Activated CD4-positive, alpha-beta memory T cell treated with anti-CD3 and anti-CD28 coated beads, Interleukin-2, amount 10 ng/mL, durations not matched to agents 7 days and 5 days (primary cell): ENCODE data around the gene HNF4A. TPM values are rescaled to one million over a fixed set of nuclear protein-coding genes. Genes with fewer than 3 reads are reported as not detected.

Source experiments
- CTCF ChIA-PET: fragments of 350-600 bp; sonication (Branson Sonifier 250); formaldehyde crosslinking; loops from one replicate; lab custom pipeline; 2021; ENCODE audit warnings: antibody characterized with exemption, inconsistent platforms; lab: Charles Lee
- POLR2A ChIA-PET: fragments of 350-600 bp; sonication (Branson Sonifier 250); formaldehyde crosslinking; loops from one replicate; lab custom pipeline; 2021; ENCODE audit warnings: antibody characterized with exemption; lab: Charles Lee
- DNase-seq: peaks from one replicate; pipeline ENCODE4 v3.0.0-alpha.2; 2020
- H3K27ac Mint-ChIP-seq: one replicate; pipeline ENCODE4 v1.8.0; 2021; ENCODE audit warnings: mild to moderate bottlenecking, mixed read lengths
- H3K27me3 Mint-ChIP-seq: one replicate; pipeline ENCODE4 v1.8.0; 2021; ENCODE audit warnings: mixed read lengths
- H3K36me3 Mint-ChIP-seq: one replicate; pipeline ENCODE4 v1.8.0; 2021; ENCODE audit warnings: low read depth, mixed read lengths
- H3K4me1 Mint-ChIP-seq: one replicate; pipeline ENCODE4 v1.8.0; 2021; ENCODE audit warnings: mixed read lengths
- H3K4me3 Mint-ChIP-seq: one replicate; pipeline ENCODE4 v1.8.0; 2021; ENCODE audit warnings: mild to moderate bottlenecking, mixed read lengths
- H3K9me3 Mint-ChIP-seq: one replicate; pipeline ENCODE4 v1.8.0; 2021; ENCODE audit warnings: mixed read lengths
- total RNA-seq, 2 experiments: library from RNA; stranded (reverse); gene quantifications; one replicate each; pipeline ENCODE4 v1.2.3, GENCODE V29; 2021

Gene HNF4A
- total RNA-seq, 2 experiments from 2014 or later: not detected

DNA sequence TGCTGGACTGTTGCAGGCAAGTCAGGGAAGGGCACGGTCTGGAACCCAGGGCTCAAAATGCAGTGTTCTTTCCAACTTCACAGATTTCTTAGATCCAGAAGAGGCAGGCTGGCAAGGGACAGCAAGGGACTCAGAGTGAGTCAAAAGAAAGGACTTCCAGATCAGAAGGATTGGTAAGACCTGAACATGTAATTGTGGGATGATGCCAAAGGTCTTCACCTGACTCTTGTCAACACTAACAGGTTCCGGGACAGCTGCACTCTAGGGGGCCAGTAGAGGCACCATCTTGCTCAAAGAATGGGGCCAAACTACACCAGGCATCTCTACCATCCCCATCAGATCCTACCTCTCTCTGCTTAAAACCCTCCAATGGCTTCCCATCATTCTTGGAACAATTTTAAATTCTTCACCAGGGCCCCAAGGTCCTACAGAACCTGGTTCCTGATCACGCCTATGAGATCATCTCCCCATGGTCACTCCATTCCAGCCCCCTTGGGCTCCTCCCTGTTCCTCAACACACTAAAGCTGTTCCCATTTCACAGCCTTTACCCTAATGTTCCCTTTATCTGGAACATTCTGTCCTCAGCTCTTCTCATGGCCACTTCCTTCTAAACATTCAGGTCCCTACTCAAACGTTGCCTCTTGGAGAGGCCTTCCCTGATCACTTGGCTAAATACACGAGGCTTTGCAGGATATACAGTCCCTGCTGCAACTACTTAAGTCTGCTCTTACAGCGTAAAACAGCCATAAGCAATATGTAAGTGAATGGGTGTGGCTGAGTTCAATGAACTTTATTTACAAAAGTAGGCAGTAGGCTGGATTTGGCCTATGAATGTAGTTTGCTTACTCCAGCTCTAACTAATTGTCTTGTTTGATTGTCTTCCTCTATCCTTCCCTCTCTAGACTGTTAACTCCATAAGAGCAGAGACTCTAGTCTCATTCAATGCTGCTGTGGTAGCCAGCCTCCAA is 90.5 kb downstream of the HNF4A start:
- Mint-ChIP-seq H3K27ac (no peak overlapping the region), H3K4me1 (no peaks in the 10 kb centered on the region), H3K4me3 (no peak overlapping the region)

DNA sequence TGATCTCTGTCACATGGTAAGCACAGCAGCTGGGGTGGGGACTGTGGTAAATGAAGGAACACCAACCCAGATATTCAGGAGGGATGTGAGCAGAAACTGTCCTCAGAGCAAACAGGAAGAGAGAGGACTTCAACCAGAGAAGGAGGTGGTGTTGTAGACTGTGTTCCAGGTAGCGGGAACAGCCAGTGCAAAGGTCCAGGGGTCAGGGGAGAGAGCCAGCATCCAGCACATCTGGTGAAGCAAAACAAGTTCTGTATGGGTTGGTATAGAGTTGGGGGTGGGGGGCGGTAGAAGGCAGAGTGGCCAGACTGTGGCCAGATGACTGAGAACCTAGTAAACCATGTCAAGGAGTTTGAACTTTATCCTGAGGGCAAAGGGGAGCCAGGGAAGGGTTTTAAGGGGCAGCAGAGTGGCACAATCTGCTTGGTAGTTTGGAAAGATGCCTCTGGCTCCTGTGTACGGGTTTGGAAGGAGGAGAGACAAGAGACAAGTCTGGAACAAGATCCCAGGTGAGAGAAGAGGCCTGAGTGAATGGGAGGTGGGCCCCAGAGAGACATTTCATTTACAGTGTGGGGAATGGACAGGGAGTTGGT is 92.4 kb downstream of the HNF4A start:
- no peak overlapping the region for H3K4me3 Mint-ChIP-seq
- no peak overlapping the region for H3K27ac Mint-ChIP-seq
- H3K4me1 Mint-ChIP-seq: no peaks in the 10 kb centered on the region
- POLR2A ChIA-PET: no interaction called here
- H3K9me3 Mint-ChIP-seq: no peaks in the 10 kb centered on the region
- no peaks in the 10 kb centered on the region for H3K36me3 Mint-ChIP-seq
- H3K27me3 Mint-ChIP-seq: peaks cover 4% of the 10 kb centered on the region
- DNase-seq: no peak
- CTCF ChIA-PET: no interaction called here

More for the DNA sequence above, 90.5 kb downstream of the HNF4A start:
- ChIA-PET CTCF (no interaction called here), POLR2A (no interaction called here)
- H3K27me3 Mint-ChIP-seq: peaks cover 4% of the 10 kb centered on the region
- DNase-seq: no peak
- no peaks in the 10 kb centered on the region for H3K9me3 Mint-ChIP-seq
- H3K36me3 Mint-ChIP-seq: no peaks in the 10 kb centered on the region

DNA sequence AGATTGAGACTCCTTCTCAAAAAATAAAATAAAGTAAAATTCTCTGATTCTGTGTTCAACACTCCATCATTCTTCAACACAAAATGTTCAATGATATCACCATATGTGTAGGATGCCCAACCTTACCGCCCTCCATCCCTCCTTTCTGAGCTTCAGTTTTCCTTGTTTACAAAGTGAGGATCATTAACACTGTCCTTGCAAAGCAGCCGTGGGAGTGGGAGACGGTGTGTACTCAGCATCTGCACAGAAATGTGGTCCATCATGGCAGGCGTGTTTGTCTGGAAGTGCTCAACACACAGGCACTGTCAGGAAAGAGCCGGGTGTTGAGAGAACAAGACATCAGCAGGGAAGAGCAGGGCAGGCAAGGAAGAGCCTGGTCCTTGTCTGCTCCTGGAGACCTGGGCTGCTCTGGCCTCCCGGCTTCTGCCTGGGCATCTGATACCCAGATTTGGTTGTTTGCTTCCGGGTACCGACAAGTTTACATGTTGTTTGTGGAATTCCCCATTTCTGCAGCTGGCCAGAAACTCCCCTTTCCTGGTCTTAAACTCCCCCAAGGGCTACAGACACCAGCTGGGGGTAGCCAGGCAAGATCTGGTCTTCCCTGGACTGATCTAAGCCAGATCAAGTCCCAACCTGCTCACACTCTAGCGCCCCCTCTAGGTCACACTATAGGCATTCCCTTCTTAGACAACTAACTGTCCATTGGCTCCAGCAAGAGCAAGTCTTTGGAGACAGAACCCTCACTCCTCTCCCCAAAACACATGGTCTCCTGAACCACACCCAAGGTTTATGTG is 93.5 kb downstream of the HNF4A start:
- DNase-seq: no peak
- Mint-ChIP-seq H3K4me1 (no peaks in the 10 kb centered on the region), H3K27me3 (peaks cover 8% of the 10 kb centered on the region), H3K36me3 (no peaks in the 10 kb centered on the region), H3K27ac (no peak overlapping the region), H3K4me3 (no peak overlapping the region), H3K9me3 (no peaks in the 10 kb centered on the region)
- ChIA-PET CTCF (interaction anchor here (0.5 kb wide), 1 partner anchor 25 kb away, joined by 3 read pairs; no protein-coding TSS in a partner anchor), POLR2A (no interaction called here)

DNA sequence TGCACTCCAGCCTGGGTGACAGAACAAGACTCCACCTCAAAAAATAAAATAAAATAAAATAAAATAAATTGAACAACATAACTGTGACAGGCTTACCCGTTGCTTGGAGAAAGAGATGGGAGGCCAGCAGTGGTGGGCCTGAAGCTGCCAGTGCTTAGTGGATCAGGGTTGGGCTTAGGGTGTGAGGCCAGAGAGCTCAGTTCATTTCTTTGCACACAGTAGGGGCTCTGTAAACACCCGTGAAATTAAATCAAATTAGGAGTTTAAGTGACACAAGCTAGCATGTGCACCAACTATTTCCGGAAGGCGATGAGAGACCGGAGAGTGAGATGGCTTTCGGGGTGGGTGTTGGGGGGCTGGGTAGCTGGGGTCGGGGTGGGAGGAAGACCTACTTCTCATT is 94.4 kb downstream of the HNF4A start:
- Mint-ChIP-seq H3K27me3 (peaks cover 8% of the 10 kb centered on the region), H3K9me3 (no peaks in the 10 kb centered on the region), H3K4me1 (no peaks in the 10 kb centered on the region), H3K36me3 (no peaks in the 10 kb centered on the region), H3K4me3 (no peak overlapping the region), H3K27ac (no peak overlapping the region)
- POLR2A ChIA-PET: interaction anchor here (0.8 kb wide), 1 partner anchor 25 kb away, joined by 3 read pairs; no protein-coding TSS in a partner anchor
- no peak for DNase-seq
- CTCF ChIA-PET: no interaction called here

DNA sequence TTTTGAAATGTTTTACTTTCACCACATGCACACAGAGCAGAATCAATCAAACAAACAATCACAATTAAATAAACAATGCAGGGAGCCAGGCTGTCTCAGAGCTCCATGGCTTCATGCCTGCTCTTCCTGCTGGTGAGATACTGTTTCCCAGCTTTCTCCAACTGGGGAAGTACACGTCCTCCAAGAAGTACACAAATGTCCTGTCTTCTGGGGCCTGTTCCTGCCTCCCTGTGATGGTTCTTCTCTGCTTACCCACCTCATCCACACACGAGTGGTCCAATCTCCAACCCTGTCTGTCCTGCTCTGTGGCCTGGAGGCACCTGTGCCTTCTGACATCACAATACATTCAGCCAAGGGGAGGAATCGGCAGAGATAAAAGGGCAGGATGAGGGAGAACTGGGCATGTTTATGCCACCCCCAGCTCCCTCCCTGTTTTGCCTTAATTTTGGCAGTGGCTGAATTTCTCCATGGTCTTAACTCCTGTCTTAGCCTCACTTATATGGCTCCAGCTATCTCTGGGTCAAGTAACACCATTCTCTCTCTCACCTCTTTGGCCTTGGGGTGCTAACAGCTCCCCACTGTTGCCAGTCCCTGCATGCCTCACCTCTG is 94.9 kb downstream of the HNF4A start:
- no peaks in the 10 kb centered on the region for H3K9me3 Mint-ChIP-seq
- H3K4me3 Mint-ChIP-seq: no peak overlapping the region
- H3K27ac Mint-ChIP-seq: no peak overlapping the region
- CTCF ChIA-PET: interaction anchor here (0.6 kb wide), 1 partner anchor 157 kb away, joined by 3 read pairs; no protein-coding TSS in a partner anchor
- POLR2A ChIA-PET: interaction anchor here (0.8 kb wide), 1 partner anchor 25 kb away, joined by 3 read pairs; no protein-coding TSS in a partner anchor
- DNase-seq: no peak
- no peaks in the 10 kb centered on the region for H3K36me3 Mint-ChIP-seq
- H3K4me1 Mint-ChIP-seq: no peaks in the 10 kb centered on the region
- peaks cover 7% of the 10 kb centered on the region for H3K27me3 Mint-ChIP-seq

DNA sequence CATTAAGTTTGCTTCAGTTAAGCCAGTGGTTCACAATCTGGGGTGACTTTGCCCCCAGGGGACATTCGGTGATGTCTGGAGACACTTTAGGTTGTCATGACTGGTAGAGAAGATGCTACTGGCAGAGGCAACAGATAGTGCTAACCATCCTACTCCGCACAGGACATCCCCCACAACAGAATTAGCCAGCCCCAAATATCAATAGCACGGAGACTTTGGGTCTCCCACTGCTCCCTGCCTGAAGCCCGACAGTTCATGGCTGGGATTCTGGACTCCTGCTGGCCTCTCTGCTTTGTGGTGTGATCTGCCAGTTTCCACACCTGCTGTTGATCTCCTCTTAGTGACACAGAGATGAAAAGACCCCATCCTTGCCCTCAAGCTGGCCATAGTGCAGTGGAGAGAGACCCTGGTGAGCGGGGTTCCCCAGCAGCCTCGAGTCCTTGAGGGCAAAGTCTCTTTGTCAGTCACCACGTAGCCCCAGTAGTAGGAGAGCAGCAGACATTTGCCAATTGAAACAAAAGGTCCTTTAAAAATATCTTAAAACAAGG is 95.5 kb downstream of the HNF4A start:
- POLR2A ChIA-PET: no interaction called here
- Mint-ChIP-seq H3K4me3 (no peak overlapping the region), H3K9me3 (no peaks in the 10 kb centered on the region), H3K27me3 (peaks cover 5% of the 10 kb centered on the region), H3K36me3 (no peaks in the 10 kb centered on the region), H3K27ac (no peak overlapping the region), H3K4me1 (no peaks in the 10 kb centered on the region)
- CTCF ChIA-PET: interaction anchor here (0.6 kb wide), 1 partner anchor 157 kb away, joined by 3 read pairs; no protein-coding TSS in a partner anchor
- no peak for DNase-seq

DNA sequence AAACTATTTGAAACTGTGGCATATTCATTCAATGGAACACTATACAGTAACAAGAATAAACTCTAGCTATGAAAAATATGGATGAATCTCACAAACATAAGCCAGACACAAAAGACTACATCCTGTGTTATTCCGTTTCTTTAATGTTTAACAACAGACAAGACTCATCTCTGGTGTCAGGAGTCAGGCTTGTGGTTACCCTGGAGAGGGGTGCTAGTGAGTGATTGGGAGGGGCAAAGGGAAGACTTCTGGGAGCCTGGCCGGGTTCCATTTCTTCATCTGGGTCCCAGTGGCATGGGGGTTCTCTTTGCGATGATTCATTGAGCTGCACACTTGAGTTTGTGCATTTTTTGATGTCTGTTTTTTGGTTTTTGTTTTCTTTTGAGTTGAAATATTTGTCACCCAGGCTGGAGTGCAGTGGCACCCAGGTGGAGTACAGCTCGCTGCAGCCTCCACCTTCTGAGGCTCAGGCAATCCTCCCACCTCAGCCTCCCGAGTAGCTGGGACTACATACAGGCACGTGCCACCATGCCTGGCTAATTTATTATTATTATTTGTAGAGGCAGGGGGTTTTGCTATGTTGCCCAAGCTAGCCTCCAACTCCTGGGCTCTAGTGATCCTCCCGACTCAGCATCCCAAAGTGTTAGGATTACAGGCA is 98.9 kb downstream of the HNF4A start:
- POLR2A ChIA-PET: no interaction called here
- Mint-ChIP-seq H3K9me3 (no peaks in the 10 kb centered on the region), H3K4me3 (no peak overlapping the region), H3K4me1 (no peaks in the 10 kb centered on the region), H3K27ac (no peak overlapping the region), H3K36me3 (no peaks in the 10 kb centered on the region), H3K27me3 (peaks cover 3% of the 10 kb centered on the region)
- CTCF ChIA-PET: interaction anchor here (1.3 kb wide), 1 partner anchor 154 kb away, joined by 3 read pairs; no protein-coding TSS in a partner anchor
- DNase-seq: no peak

DNA sequence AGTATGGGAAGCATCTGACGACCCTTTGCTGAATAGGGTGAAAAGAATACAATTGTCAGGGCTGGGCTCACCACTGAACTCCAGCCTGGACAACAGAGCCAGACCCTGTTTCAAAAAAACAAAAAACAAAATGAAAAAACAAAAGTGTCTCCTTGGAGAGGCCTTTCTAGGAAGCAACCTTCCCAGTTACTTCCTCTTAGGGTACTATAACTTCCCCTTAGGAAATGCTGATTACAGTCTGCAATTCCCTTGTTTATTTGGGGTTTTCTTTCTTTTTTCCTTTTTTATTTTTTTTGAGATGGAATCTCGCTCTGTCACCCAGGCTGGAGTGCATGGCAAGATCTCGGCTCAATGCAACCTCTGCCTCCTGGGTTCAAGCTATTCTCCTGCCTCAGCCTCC is 99.6 kb downstream of the HNF4A start:
- ChIA-PET POLR2A (no interaction called here), CTCF (no interaction called here)
- Mint-ChIP-seq H3K9me3 (no peaks in the 10 kb centered on the region), H3K27me3 (peaks cover 3% of the 10 kb centered on the region), H3K4me1 (no peaks in the 10 kb centered on the region), H3K36me3 (no peaks in the 10 kb centered on the region), H3K27ac (no peak overlapping the region), H3K4me3 (no peak overlapping the region)
- no peak for DNase-seq

DNA sequence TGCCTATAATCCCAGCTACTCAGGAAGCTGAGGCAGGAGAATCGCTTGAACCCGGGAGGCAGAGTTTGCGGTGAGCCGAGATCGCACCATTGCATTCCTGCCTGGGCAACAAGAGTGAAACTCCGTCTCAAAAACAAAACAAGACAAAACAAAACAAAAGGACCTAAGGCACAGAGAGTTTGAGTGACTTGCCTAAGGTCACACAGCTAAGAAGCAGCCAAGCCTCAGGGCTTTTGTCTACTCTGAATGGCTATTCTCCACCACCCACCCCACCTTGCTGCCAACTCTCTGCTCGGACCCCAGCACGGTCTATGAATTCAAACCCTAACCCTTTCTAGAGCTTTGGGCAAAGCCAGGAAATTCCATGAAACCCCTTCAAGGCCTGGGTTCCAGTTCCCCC is 101.1 kb downstream of the HNF4A start:
- ChIA-PET POLR2A (interaction anchor here (0.5 kb wide), 1 partner anchor 243 kb away, joined by 3 read pairs; no protein-coding TSS in a partner anchor), CTCF (interaction anchor here (0.8 kb wide), 1 partner anchor 71 kb away, joined by 3 read pairs; no protein-coding TSS in a partner anchor)
- peaks cover 3% of the 10 kb centered on the region for H3K27me3 Mint-ChIP-seq
- H3K9me3 Mint-ChIP-seq: no peaks in the 10 kb centered on the region
- no peak overlapping the region for H3K4me3 Mint-ChIP-seq
- no peaks in the 10 kb centered on the region for H3K36me3 Mint-ChIP-seq
- H3K27ac Mint-ChIP-seq: no peak overlapping the region
- no peak for DNase-seq
- no peaks in the 10 kb centered on the region for H3K4me1 Mint-ChIP-seq

DNA sequence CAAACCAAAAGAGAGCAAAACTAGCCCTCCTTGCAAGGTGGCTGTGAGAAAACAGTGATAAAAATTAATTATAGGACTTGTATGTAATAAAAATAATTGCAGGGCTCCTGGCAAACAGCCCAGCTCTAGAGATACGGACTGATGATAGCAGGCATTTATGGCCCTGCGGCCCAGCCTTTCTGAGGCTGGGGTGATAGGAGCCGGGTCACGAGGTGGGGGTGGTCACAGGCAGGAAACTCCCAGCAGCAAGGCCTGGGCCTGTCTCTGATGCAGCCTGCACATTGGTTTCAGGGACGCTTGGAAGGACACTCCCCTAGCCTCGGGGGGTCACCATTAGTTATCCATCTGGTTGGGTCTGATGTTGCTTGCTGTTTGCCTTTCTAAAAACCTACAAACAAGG is 101.5 kb downstream of the HNF4A start:
- no peak overlapping the region for H3K27ac Mint-ChIP-seq
- H3K9me3 Mint-ChIP-seq: no peaks in the 10 kb centered on the region
- H3K36me3 Mint-ChIP-seq: no peaks in the 10 kb centered on the region
- H3K27me3 Mint-ChIP-seq: peaks cover 3% of the 10 kb centered on the region
- H3K4me1 Mint-ChIP-seq: no peaks in the 10 kb centered on the region
- DNase-seq: no peak
- H3K4me3 Mint-ChIP-seq: no peak overlapping the region
- ChIA-PET POLR2A (no interaction called here), CTCF (no interaction called here)

DNA sequence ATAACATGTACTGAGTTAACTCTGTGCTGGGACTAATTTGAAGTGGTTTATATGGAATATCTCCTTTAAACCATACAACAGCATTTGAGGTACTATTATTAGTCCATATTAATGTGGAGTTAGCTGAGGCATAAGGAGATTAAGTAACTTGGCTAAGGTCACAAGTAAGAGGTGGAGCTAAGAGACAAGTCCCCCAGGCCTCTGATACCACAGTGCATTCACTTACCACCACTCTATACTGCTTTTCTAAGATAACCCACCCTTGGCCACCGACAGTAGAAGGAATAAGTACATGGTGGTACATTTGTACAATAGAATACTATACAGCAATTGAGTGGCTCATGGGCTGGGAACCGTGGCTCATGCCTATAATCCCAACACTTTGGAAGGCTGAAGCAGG is 103.8 kb downstream of the HNF4A start:
- DNase-seq: no peak
- no peaks in the 10 kb centered on the region for H3K4me1 Mint-ChIP-seq
- ChIA-PET POLR2A (interaction anchor here (0.9 kb wide), 1 partner anchor 17 kb away, joined by 3 read pairs; no protein-coding TSS in a partner anchor), CTCF (interaction anchor here (0.6 kb wide), 1 partner anchor 78 kb away, joined by 3 read pairs; no protein-coding TSS in a partner anchor)
- H3K4me3 Mint-ChIP-seq: no peak overlapping the region
- no peaks in the 10 kb centered on the region for H3K36me3 Mint-ChIP-seq
- no peak overlapping the region for H3K27ac Mint-ChIP-seq
- H3K27me3 Mint-ChIP-seq: no peaks in the 10 kb centered on the region
- H3K9me3 Mint-ChIP-seq: no peaks in the 10 kb centered on the region

DNA sequence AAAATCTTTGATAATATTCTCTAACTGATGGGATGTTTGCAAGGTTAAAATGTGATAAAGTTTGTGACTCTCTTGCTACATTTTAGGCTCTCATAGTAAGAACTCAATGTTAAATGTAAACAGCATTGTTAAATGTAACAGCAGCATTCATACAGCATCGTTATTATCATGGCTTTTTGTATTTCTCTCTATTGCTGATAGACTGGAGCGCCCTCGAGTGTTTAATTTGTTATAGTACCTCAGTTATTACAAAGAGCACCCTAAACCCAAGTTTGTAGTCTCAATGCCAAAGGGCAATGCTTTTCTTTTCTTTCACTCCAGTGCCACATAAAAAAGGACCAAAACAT is 105.3 kb downstream of the HNF4A start:
- H3K27ac Mint-ChIP-seq: no peak overlapping the region
- H3K9me3 Mint-ChIP-seq: no peaks in the 10 kb centered on the region
- ChIA-PET POLR2A (no interaction called here), CTCF (interaction anchor here (1.0 to 1.1 kb wide), 2 partner anchors 76 to 244 kb away, joined by 3 read pairs; no protein-coding TSS in a partner anchor)
- H3K4me1 Mint-ChIP-seq: no peaks in the 10 kb centered on the region
- peaks cover 4% of the 10 kb centered on the region for H3K27me3 Mint-ChIP-seq
- no peak overlapping the region for H3K4me3 Mint-ChIP-seq
- DNase-seq: no peak
- no peaks in the 10 kb centered on the region for H3K36me3 Mint-ChIP-seq
